Gastrocnemius medialis (tissue), 4 donors: Measurements from ENCODE around the gene SCARF2. TPM values are rescaled to one million over a fixed set of nuclear protein-coding genes. Genes with fewer than 3 reads are reported as not detected.

ENCODE experiments used
- ATAC-seq, 2 donors: fragments of 150-250 bp; one replicate each; pipeline ENCODE4 v1.9.1; 2016
- DNase-seq, 2 donors: peaks; one replicate each; pipeline ENCODE4 v3.0.0-alpha.2; 2019
- H3K27ac ChIP-seq, 4 donors: fragments of 200-600 bp; sonication (generic); 1 replicate in 1 of 4; 2 replicates in 3 of 4; pipeline ENCODE4 v1.5.1; 2016 to 2018; ENCODE audit warnings: mild to moderate bottlenecking in 2 of 4, moderate library complexity in 1 of 4
- H3K27me3 ChIP-seq, 3 donors: fragments of 200-600 bp; sonication (generic) in 2 of 3; 1 replicate in 1 of 3; 2 replicates in 2 of 3; pipeline versions ENCODE4 v1.5.1 to v1.6.0; 2016 to 2019; ENCODE audit warnings: mild to moderate bottlenecking in 1 of 3, moderate library complexity in 1 of 3
- H3K36me3 ChIP-seq, 2 donors: fragments of 200-600 bp; sonication (generic) in 1 of 2; one replicate each; pipeline ENCODE4 v1.5.1; 2017 to 2018
- H3K4me1 ChIP-seq, 2 donors: fragments of 200-600 bp; sonication (generic) in 1 of 2; one replicate each; pipeline ENCODE4 v1.5.1; 2016 to 2017; ENCODE audit warnings: mild to moderate bottlenecking in 2 of 2
- H3K4me3 ChIP-seq, 4 donors: fragments of 200-600 bp; sonication (generic) in 3 of 4; 1 replicate in 1 of 4; 2 replicates in 3 of 4; pipeline ENCODE4 v1.5.1; 2016 to 2019; ENCODE audit warnings: mild to moderate bottlenecking in 2 of 4
- H3K9me3 ChIP-seq, 3 donors: fragments of 200-600 bp; sonication (generic) in 2 of 3; 1 replicate in 1 of 3; 2 replicates in 2 of 3; pipeline ENCODE4 v1.5.1; 2016 to 2019
- CTCF ChIP-seq, 5 experiments: fragments of 450-650 bp in 3 of 5; fragments of 200-600 bp in 2 of 5; sonication (generic) in 2 of 5; IDR thresholded peaks in 4 of 5; conservative IDR thresholded peaks in 1 of 5; 1 replicate in 4 of 5; 2 replicates in 1 of 5; pipeline ENCODE4 v1.5.1; 2016 to 2019; ENCODE audit warnings: antibody characterized with exemption in 5 of 5, mild to moderate bottlenecking in 3 of 5, moderate library complexity in 3 of 5
- POLR2A ChIP-seq, 2 donors: fragments of 450-650 bp; IDR thresholded peaks; one replicate each; pipeline ENCODE4 v1.6.1; 2017; ENCODE audit warnings: antibody characterized with exemption in 2 of 2, mild to moderate bottlenecking in 2 of 2, moderate library complexity in 2 of 2
- in situ Hi-C, 4 donors: fragments of 200-750 bp; cut with MboI; loops; one replicate each; pipeline versions ENCODE4 v1.15.0 to v1.8.0; 2017; ENCODE audit warnings: low sequenced_read_pairs in 4 of 4
- intact Hi-C: fragments of 100-400 bp; cut with DNase I; formaldehyde crosslinking; loops from one replicate; pipeline ENCODE4 v1.15.1; 2023; ENCODE audit warnings: low total_unique reads
- total RNA-seq, 4 donors: library from RNA; depleted of rRNA; stranded (reverse); fragments of >200 nt; gene quantifications; one replicate each; pipeline versions ENCODE4 v1.1.0 to v1.2.3, GENCODE V29; 2016

SCARF2 gene
- total RNA-seq, 4 donors from 2014 or later, result 1.8 to 4.0 (median 2.3) TPM

GRCh38 chr22:20433191-20433590 lies 4.4 kb downstream of the SCARF2 start:
- TF ChIP-seq POLR2A (IDR thresholded peaks at IDR 0.05), result no peak
- no peak for TF ChIP-seq CTCF (IDR thresholded peaks at IDR 0.05 in 4 of 5, conservative IDR thresholded peaks at IDR 0.05 in 1 of 5)
- Histone ChIP-seq H3K4me1 (peaks cover 0 to 18% of the 10 kb centered on the region in 2 donors), H3K27ac (no peak overlapping the region), H3K4me3 (no peak overlapping the region), H3K9me3 (no peaks in the 10 kb centered on the region), H3K36me3 (no peaks in the 10 kb centered on the region), H3K27me3 (peaks cover 24 to 32% (median 25%) of the 10 kb centered on the region in 3 donors)
- DNase-seq (no peak), ATAC-seq (no peak)
- in situ Hi-C loops (loop anchor here in 1 of 4 donors (25.0 kb wide), 1 partner anchor 254 kb away; no protein-coding TSS in a partner anchor), intact Hi-C loops (no loop called here)

GRCh38 chr22:20432244-20432686 lies 5.4 kb downstream of the SCARF2 start:
- H3K4me3 ChIP-seq, result no peak overlapping the region
- H3K4me1 ChIP-seq, result peaks cover 0 to 17% of the 10 kb centered on the region in 2 donors
- intact Hi-C loops (no loop called here), in situ Hi-C loops (loop anchor here in 1 of 4 donors (25.0 kb wide), 1 partner anchor 255 kb away; no protein-coding TSS in a partner anchor)
- DNase-seq (no peak), ATAC-seq (no peak)
- no peak overlapping the region for H3K27ac ChIP-seq
- H3K27me3 ChIP-seq, result peaks cover 19 to 26% (median 20%) of the 10 kb centered on the region in 3 donors
- H3K36me3 ChIP-seq, result no peaks in the 10 kb centered on the region
- no peak for TF ChIP-seq POLR2A (IDR thresholded peaks at IDR 0.05)
- TF ChIP-seq CTCF (IDR thresholded peaks at IDR 0.05 in 4 of 5, conservative IDR thresholded peaks at IDR 0.05 in 1 of 5), result no peak
- H3K9me3 ChIP-seq, result no peaks in the 10 kb centered on the region

- DNase-seq, result no peak
- intact Hi-C loops (loop anchor here (1.0 kb wide), 1 partner anchor 64 kb away; the partner anchor contains the start of gene KLHL22), in situ Hi-C loops (loop anchor here in 1 of 4 donors (25.0 kb wide), 1 partner anchor 256 kb away; no protein-coding TSS in a partner anchor)
- peaks cover 14 to 20% (median 14%) of the 10 kb centered on the region in 3 donors for H3K27me3 ChIP-seq
- no peak for ATAC-seq
- peak overlapping the region; percentile 25 to 50 (median 37) for H3K4me3 ChIP-seq
- no peak for TF ChIP-seq CTCF (IDR thresholded peaks at IDR 0.05 in 4 of 5, conservative IDR thresholded peaks at IDR 0.05 in 1 of 5)
- no peak for TF ChIP-seq POLR2A (IDR thresholded peaks at IDR 0.05)
- H3K9me3 ChIP-seq, result no peaks in the 10 kb centered on the region
- no peak overlapping the region for H3K27ac ChIP-seq
- H3K36me3 ChIP-seq, result no peaks in the 10 kb centered on the region
- H3K4me1 ChIP-seq, result peaks cover 0 to 11% of the 10 kb centered on the region in 2 donors
Observed at GRCh38 chr22:20431511-20432192, 6.0 kb downstream of the SCARF2 start.

- in situ Hi-C loops, result loop anchor here in 1 of 4 donors (25.0 kb wide), 1 partner anchor 256 kb away; no protein-coding TSS in a partner anchor
- TF ChIP-seq POLR2A (IDR thresholded peaks at IDR 0.05) (no peak), CTCF (IDR thresholded peaks at IDR 0.05 in 4 of 5, conservative IDR thresholded peaks at IDR 0.05 in 1 of 5) (peak; percentile 19 to 61 (median 47))
- H3K9me3 ChIP-seq, result no peaks in the 10 kb centered on the region
- peak; percentile 59 to 77 for ATAC-seq
- DNase-seq, result peak in 1 of 2 donors; percentile 34
- intact Hi-C loops, result loop anchor here (1.0 kb wide), 1 partner anchor 64 kb away; the partner anchor contains the start of gene KLHL22
- peak overlapping the region; percentile 25 to 50 (median 37) for H3K4me3 ChIP-seq
- H3K36me3 ChIP-seq, result no peaks in the 10 kb centered on the region
- peaks cover 0 to 6% of the 10 kb centered on the region in 2 donors for H3K4me1 ChIP-seq
- peaks cover 6 to 13% (median 12%) of the 10 kb centered on the region in 3 donors for H3K27me3 ChIP-seq
- no peak overlapping the region for H3K27ac ChIP-seq
Observed at GRCh38 chr22:20430720-20431510, 6.7 kb downstream of the SCARF2 start.
